ENCODE measurements around the gene MYH14.

- TF ChIP-seq POLR2A (IDR thresholded peaks at IDR 0.05), result no peak
- TF ChIP-seq, protein P1, sequence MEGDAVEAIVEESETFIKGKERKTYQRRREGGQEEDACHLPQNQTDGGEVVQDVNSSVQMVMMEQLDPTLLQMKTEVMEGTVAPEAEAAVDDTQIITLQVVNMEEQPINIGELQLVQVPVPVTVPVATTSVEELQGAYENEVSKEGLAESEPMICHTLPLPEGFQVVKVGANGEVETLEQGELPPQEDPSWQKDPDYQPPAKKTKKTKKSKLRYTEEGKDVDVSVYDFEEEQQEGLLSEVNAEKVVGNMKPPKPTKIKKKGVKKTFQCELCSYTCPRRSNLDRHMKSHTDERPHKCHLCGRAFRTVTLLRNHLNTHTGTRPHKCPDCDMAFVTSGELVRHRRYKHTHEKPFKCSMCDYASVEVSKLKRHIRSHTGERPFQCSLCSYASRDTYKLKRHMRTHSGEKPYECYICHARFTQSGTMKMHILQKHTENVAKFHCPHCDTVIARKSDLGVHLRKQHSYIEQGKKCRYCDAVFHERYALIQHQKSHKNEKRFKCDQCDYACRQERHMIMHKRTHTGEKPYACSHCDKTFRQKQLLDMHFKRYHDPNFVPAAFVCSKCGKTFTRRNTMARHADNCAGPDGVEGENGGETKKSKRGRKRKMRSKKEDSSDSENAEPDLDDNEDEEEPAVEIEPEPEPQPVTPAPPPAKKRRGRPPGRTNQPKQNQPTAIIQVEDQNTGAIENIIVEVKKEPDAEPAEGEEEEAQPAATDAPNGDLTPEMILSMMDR (IDR thresholded peaks at IDR 0.05), result no peak
These were observed 6.1 kb upstream of the MYH14 start for GRCh38 chr19:50197348-50197747.
